Activated CD8-positive, alpha-beta memory T cell treated with anti-CD3 and anti-CD28 coated beads, Interleukin-2, amount 50 U/mL, for 4 hours (primary cell): Measurements from ENCODE around the gene EIF2AK3.
"Not testable (repeated sequence)": the region's sequence is repeated elsewhere in the genome, so short reads cannot be mapped to it uniquely, and the experiment has no call there.

Experiments used
- DNase-seq: peaks from one replicate; pipeline ENCODE4 v3.0.0-alpha.2; 2020

Gene EIF2AK3

GRCh38 chr2:88627055-88627855 is at the start of gene EIF2AK3:
TSS of gene EIF2AK3 (minus strand) at chr2:88627464. CDS start at chr2:88627274, 190 bp downstream.
- peak; percentile 91 for DNase-seq

- DNase-seq, result no peak
Measured at GRCh38 chr2:88673363-88673762, 46.1 kb upstream of the EIF2AK3 start.

- DNase-seq, result no peak
Measured at GRCh38 chr2:88671786-88672427, 44.6 kb upstream of the EIF2AK3 start.

- DNase-seq, result peak; percentile 18
Measured at GRCh38 chr2:88669482-88670214, 42.4 kb upstream of the EIF2AK3 start.

- no peak for DNase-seq
Measured at GRCh38 chr2:88668862-88669261, 41.6 kb upstream of the EIF2AK3 start.

- no peak for DNase-seq
Measured at GRCh38 chr2:88667219-88667618, 40.0 kb upstream of the EIF2AK3 start.

- DNase-seq, result no peak
Measured at GRCh38 chr2:88666576-88666975, 39.3 kb upstream of the EIF2AK3 start.

GRCh38 chr2:88660622-88661021 is 33.4 kb upstream of the EIF2AK3 start:
- DNase-seq, result no peak

GRCh38 chr2:88659538-88659915 is 32.3 kb upstream of the EIF2AK3 start:
- no peak for DNase-seq

GRCh38 chr2:88658881-88659537 is 31.7 kb upstream of the EIF2AK3 start:
- DNase-seq, result no peak

GRCh38 chr2:88658326-88658725 is 31.1 kb upstream of the EIF2AK3 start:
- DNase-seq, result no peak

GRCh38 chr2:88657131-88657530 is 29.9 kb upstream of the EIF2AK3 start:
- DNase-seq, result no peak

GRCh38 chr2:88656690-88657089 is 29.4 kb upstream of the EIF2AK3 start:
- DNase-seq, result no peak

- no peak for DNase-seq
Measured at GRCh38 chr2:88654714-88655113, 27.4 kb upstream of the EIF2AK3 start.

- DNase-seq, result no peak
Measured at GRCh38 chr2:88651646-88652045, 24.4 kb upstream of the EIF2AK3 start.

GRCh38 chr2:88645291-88645882 is 18.1 kb upstream of the EIF2AK3 start:
- DNase-seq, result not testable (repeated sequence)

GRCh38 chr2:88642278-88642677 is 15.0 kb upstream of the EIF2AK3 start:
- no peak for DNase-seq

GRCh38 chr2:88641330-88641729 is 14.1 kb upstream of the EIF2AK3 start:
- DNase-seq, result no peak

- DNase-seq, result no peak
Measured at GRCh38 chr2:88639865-88640264, 12.6 kb upstream of the EIF2AK3 start.

GRCh38 chr2:88638743-88639142 is 11.5 kb upstream of the EIF2AK3 start:
- DNase-seq, result no peak

- no peak for DNase-seq
Measured at GRCh38 chr2:88638123-88638650, 10.9 kb upstream of the EIF2AK3 start.

GRCh38 chr2:88637464-88637863 is 10.2 kb upstream of the EIF2AK3 start:
- no peak for DNase-seq

GRCh38 chr2:88636026-88636425 is 8.8 kb upstream of the EIF2AK3 start:
- DNase-seq, result no peak
